H1 (cell line): ENCODE data around the gene SERPINE2. TPM values are rescaled to one million over a fixed set of nuclear protein-coding genes. Genes with fewer than 3 reads are reported as not detected.

Experiments used
- KDM4A ChIP-seq: IDR thresholded peaks from one replicate; pipeline ENCODE4 v1.7.1; 2012; ENCODE audit warnings: low read depth, mild to moderate bottlenecking, moderate library complexity, low read length, inconsistent platforms; ENCODE audit not compliant: severe bottlenecking
- RFX5 ChIP-seq: IDR thresholded peaks from 2 replicates; pipeline ENCODE4 v1.6.1; 2011; ENCODE audit warnings: low read depth, low read length, improper control_type of control experiment, borderline replicate concordance
- SIN3A ChIP-seq, 2 experiments: IDR thresholded peaks in 1 of 2; conservative IDR thresholded peaks in 1 of 2; 2 replicates each; pipeline ENCODE4 v1.6.1; 2011 to 2012; ENCODE audit warnings: low read length in 2 of 2, improper control_type of control experiment in 1 of 2, low read depth in 1 of 2, mild to moderate bottlenecking in 1 of 2
- polyA plus RNA-seq, 7 experiments: library from polyadenylated mRNA; depleted of rRNA in 3 of 7; stranded (reverse) in 5 of 7; unstranded in 2 of 7; fragments of >200 nt in 5 of 7; fragments of 200-250 nt in 2 of 7; gene quantifications; 1 replicate in 5 of 7; 2 replicates in 1 of 7; 4 replicates in 1 of 7; pipeline versions ENCODE4 v1.2.1 to v1.2.3, GENCODE V29; 2011 to 2013; ENCODE audit warnings: missing spikeins in 2 of 7, mixed read lengths in 2 of 7
- total RNA-seq: library from RNA; stranded (reverse); fragmentation: NEBNext Ultra II Directional; extraction: Animal tissue kit (Norgen Biotek cat#: 25700); gene quantifications from 2 replicates; pipeline ENCODE4 v1.2.1, GENCODE V29; 2021
- TF ChIP-seq, protein P1 (sequence below): IDR thresholded peaks from 2 replicates; pipeline ENCODE4 v1.6.1; 2011; ENCODE audit warnings: low read depth, mild to moderate bottlenecking, low read length; ENCODE audit not compliant: insufficient read depth

SERPINE2 gene
- total and polyA plus RNA-seq, 2 of the 8 experiments (the other 6 are each of a cell fraction or from before 2014, with no cell fraction given) = 26.2 to 76.0 TPM

DNA sequence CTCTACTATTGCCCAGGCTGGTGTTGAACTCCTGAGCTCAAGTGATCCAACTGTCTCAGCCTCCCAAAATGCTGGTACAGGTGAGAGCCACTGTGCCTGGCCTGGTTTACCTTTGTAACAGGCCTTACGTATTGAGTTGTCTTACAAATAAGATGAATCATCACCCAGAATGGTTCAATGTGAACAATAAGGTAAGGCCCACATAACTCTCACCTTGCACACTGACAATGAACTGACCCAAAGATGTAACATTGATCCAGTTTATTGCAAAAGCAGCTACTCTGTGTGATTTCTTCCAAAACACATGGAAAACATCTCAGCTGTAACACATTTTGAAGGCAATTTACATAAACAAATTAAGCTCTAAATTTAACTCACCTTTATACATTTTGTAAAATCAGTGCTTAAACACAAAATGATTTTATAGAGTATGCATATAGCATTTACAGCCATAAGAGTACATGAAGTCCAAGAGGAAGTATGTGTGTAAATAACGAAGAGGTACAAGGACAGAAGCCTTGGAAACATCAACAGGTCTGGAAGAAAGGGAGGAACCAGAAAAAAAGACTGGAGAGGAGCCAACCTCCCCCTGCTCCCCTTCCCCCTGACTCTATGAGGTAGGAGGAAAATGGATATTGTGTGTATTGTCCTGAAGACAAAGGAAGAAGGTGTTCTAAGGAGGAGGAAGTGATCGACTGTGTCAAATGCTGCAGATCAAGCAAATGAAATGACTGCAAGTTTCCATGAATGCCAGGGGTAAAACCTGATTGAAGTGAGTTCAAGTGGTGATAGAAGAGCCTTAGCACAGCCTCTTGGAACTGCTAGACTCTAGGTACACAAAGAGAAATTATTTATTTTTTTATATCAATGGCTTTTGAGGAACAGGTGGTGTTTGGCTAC, 88.4 kb downstream of the SERPINE2 start (continued):
- TF ChIP-seq RFX5 = no peak
- TF ChIP-seq, protein P1, sequence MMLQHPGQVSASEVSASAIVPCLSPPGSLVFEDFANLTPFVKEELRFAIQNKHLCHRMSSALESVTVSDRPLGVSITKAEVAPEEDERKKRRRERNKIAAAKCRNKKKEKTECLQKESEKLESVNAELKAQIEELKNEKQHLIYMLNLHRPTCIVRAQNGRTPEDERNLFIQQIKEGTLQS = no peak
- no peak for TF ChIP-seq KDM4A
- no peak for TF ChIP-seq SIN3A (conservative IDR thresholded peaks at IDR 0.05 in 1 of 2, IDR thresholded peaks at IDR 0.05 in 1 of 2; ENCODE audit: low read depth in 1 of 2, low read length in 2 of 2)
- TF ChIP-seq, all 59 proteins: peak for 0
